Ovary (tissue), 3 donors: Measurements from ENCODE around the gene SCN2A.

Source experiments
- CTCF ChIP-seq, 3 donors: fragments of 450-650 bp in 2 of 3; fragments of 200-600 bp in 1 of 3; IDR thresholded peaks; one replicate each; pipeline versions ENCODE4 v1.5.1 to v1.8.0; 2016 to 2022; ENCODE audit warnings: antibody characterized with exemption in 3 of 3, mild to moderate bottlenecking in 1 of 3
- POLR2A ChIP-seq: fragments of 450-650 bp; IDR thresholded peaks from one replicate; pipeline ENCODE4 v1.6.1; 2017; ENCODE audit warnings: antibody characterized with exemption, mild to moderate bottlenecking, moderate library complexity
- donor health status: DM: no; HTN: no; CAD: no.

DNA sequence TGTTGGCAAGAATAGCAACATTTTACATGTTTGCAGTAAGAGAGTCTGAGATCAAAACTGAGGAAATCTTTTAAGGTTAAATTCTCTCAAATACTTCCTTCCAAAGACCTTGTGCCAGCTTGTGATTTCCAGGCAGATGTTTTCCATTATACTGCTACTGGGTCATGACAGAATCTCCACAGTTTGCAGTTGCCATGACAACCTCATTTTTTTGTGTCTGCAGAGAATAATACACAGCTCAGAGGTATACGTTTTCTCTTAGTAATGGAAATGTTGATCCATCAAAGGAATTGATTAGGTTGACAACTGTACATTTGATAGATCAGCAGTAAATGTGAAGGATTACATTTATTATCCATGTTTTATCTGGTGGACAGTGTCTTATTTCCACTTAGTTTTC is 201.2 kb downstream of the SCN2A start:
- TF ChIP-seq CTCF (IDR thresholded peaks at IDR 0.05), result no peak
- no peak for TF ChIP-seq POLR2A
